HL-60/S4 treated with retinoic acid at 250 ng/mL for 4 days and 3 days (cell line): ENCODE results near the gene SC5D.

Experiments used
- in situ Hi-C: fragments of 300-500 bp; cut with MboI; formaldehyde crosslinking; loops from 2 replicates; pipeline ENCODE4 v1.7.0; 2022; ENCODE audit warnings: low sequenced_read_pairs

Gene SC5D

GRCh38 chr11:121291896-121292494, 576 bp upstream of the SC5D start:
- in situ Hi-C loops = no loop called here

DNA sequence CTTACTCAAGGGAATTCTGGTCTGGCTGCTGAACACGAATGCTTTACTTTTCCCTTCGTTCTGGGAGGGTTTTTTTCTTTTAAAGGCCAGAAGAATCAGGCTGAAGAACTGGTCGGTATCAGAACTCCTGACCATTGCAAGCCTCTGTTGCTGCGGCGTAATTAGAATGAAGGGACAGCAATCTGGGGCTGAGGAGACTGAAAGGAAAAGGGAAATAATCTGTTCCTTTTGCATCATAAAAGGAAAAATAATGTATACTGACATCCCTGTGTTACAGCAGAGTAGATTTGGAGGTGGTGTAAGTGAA, 670 bp downstream of the SC5D start:
- in situ Hi-C loops = no loop called here

GRCh38 chr11:121295246-121296029, 2.9 kb downstream of the SC5D start:
- in situ Hi-C loops = no loop called here

DNA sequence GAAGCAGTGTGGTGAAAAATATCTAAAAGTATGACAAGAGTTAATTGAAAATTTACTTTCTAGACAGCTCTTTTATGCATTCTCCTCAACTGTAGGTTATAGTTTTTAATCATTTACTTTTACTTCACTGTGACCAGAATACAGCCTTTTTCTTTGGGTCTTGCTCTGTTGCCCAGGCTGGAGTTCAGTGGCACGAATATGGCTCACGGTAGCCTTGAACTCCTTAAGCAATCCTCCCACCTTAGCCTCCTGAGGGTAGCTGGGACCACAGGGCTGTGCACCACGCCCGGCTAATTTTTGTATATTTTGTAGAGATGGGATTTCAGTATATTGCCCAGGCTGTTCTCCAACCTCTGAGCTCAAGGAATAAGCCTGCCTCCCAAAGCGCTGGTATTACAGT, 5.3 kb downstream of the SC5D start:
- in situ Hi-C loops = no loop called here

DNA sequence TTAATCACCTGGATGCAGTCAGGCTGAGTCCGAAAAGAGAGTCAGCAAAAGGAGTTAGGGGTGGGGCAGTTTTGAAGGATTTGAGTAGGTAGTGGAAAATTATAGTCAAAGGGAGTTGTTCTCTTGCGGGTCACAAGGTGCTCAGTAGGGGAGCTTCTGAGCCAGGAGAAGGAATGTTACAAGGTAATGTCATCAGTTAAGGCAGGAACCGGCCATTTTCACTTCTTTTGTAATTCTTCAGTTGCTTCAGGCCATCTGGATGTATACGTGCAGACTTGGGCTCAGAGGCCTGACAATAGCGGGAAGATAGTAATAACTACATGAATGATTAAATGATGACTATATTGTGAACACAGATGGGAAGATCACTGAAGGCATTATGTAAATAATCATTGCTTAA, 6.2 kb downstream of the SC5D start:
- in situ Hi-C loops = no loop called here

DNA sequence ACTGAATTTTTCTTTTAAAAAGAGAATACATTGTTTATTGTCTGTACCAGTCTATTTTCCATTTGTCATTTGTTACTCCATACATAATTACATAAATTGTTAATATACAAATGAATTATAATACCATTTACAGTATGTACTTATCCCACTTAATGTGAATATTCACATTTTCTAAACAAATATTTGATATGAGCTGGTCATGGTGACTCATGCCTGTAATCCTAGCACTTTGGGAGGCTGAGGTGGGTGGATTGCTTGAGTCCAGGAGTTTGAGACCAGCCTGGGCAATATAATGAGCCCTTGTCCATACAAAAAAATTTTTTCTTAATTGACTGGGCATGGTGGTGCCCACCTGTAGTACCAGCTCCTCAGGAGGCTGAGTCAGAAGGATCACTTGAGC, 6.8 kb downstream of the SC5D start:
- in situ Hi-C loops = no loop called here

GRCh38 chr11:121300313-121300971, 7.9 kb downstream of the SC5D start:
- in situ Hi-C loops = no loop called here

DNA sequence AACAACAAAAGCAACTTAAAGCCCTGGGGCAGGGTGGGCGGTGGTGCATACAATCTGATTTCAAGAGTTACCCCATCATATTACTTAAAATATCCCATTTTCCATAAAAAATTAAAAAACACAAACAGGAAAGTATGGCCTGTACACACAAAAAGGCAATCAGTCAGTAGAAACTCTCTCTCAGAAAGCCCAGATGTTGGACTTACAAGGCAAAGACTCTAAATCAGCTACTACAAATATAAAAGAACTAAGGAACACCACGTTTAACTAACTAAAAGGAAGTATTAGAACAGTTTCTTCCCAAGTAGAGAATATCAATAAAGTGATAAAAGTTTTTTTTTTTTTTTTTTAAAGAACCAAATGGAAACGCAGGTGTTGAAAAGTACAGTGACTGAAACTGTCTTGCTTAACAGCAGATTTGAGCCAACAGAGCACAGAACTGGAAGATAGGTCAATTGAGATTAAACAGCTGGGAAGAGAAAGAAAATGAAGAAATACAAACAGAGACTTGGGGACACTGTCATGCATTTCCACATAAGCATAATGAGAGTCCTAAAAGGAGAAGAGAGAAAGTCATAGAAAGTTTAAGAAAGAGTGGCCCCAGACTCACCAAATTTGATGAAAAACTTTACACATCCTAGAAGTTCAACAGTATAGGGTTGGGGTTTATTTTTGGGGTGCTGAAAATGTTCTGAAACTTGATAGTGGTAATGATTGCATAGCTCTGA, 8.6 kb downstream of the SC5D start:
- in situ Hi-C loops = no loop called here

- in situ Hi-C loops = no loop called here
Observed at GRCh38 chr11:121304759-121305158, 12.2 kb downstream of the SC5D start.

- in situ Hi-C loops = no loop called here
Observed at GRCh38 chr11:121308816-121309215, 16.2 kb downstream of the SC5D start.

- in situ Hi-C loops = no loop called here
Observed at GRCh38 chr11:121309688-121310087, 17.1 kb downstream of the SC5D start.

DNA sequence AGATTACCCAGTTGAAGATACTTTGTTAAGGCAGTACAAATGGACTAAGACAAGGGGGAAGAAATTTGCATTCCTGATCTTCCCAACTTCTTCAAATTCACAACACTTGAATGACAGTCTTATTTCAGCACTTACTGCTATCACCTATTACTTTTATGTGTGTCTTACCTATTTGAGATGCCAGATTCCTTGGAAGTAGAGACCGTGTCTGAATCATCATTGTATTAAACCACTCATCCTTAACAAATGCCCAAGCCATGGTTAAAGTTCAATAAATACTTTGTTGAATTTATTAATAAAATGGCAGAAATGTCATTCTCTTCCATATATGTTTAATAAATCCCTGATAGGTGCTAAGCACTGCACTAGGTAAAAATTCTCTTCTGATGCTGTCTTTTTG, 18.3 kb downstream of the SC5D start:
- in situ Hi-C loops = no loop called here

- in situ Hi-C loops = no loop called here
Observed at GRCh38 chr11:121311373-121311772, 18.8 kb downstream of the SC5D start.

DNA sequence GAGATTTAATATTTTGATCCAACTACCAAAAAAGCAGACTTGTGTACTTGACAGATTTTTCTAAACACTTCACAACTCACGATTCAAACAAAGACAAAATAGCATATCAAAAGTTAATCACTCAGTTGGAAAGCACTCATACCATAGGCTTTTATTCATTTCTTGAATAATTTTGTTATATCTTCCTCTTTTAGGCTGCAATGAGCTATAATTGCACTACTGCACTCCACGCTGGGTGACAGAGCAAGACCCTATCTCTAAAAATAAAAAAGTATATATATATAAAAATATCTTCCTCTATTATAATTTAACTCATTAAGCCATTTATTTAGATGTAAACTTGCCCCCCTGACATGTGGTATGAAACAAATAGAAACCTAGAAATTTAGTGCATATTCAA, 19.9 kb downstream of the SC5D start:
- in situ Hi-C loops = no loop called here

DNA sequence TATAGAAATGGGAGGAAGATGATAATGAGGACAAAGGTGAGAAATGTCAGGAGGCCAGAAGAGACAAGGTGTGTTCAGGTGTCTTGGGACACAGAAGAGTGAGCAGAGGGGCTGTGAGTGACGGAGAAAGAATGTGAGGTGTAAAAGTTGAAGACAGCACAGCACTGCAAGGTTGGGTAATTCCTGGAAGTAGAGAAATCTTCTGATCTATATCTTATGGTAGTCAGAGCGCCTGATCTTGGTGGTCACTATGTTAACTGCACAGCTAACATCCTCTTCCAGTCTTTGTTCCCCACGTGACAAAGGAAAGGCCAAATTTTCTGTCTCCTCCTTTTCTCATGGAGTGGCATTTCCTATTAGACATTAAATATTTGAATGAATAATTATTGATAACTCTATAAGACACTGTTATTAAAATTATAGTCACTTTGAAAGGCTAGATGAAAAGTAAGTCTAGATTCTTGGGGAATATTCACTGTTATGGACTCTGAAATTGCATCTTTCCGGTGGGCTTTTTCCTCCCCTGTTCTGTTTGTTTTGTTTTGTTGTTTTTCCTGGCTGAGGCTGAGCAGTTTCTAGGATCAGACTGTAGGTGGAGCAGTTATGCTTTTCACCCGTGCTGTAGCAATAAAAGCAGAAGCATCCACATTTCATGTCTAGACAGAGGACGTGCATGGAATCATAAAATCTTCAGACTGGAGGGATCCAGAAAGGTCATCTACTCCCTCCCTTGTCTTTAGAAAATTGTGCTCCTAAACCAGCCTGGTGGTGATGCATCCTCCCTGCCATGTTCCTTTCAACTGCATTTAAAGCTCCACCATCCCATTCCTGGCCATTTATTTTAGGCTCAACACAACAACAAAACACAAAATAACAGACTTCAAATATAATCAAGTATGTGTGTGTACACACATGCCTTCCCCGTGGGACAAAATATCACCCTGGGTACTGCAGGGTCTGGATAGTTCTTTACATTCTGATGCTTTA, 26.6 kb downstream of the SC5D start:
- in situ Hi-C loops = loop anchor here (5.0 kb wide), 1 partner anchor 273 kb away; no protein-coding TSS in a partner anchor

DNA sequence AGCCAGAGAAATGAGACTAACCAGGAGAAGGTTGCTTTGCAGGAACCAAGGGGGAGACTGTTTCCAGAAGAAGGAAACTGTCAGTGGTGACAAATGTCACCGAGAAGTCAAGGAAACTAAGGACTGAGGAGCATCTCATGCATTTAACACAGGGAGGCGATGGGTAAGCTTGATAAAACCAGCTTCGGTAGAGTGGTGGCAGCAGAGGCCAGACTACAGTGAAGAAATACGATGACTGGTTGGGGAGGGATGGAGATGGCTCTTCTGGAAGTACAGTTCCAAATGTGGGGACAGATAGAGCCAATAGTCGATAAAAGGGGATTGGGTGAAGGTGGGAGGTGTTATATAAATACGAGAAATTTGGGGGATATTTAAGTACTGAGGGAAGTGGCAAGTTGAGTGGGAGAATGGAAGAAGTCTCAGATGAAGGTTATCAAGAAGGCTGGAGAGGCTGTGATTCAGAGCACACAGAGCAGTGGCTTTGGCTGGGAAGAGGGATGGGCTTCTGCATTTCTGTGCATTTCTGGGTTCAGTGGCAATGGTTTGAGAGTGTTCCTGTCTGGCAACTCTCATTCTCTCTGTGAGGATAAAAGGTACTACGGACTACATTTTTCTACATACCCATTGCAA, 29.2 kb downstream of the SC5D start:
- in situ Hi-C loops = no loop called here

DNA sequence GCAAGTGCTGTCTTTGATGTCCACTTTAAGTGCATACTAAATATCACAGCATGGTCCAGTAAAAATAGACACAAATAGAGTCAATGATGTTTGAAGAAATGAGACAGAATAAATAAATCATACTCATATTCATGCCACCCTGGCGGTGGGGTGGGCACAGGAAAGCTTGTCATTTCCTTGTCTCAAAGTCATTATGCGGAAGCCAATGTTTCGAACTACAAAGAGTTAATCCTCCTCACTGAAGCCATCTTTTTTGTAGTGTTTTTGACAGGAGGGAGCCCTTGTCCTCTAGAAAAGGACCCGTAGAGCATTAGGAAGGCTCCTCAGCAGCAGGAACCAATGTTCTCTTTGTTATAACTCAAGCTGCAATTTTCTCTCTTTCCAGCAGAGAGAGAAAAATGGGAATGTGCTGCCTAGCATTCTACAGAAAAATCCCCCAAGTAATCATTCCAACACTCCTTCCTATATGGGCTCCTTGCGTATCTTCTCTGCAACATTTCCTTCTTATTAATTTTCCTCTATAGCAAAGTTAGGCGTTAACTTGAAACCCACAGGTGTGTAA, 30.6 kb downstream of the SC5D start:
- in situ Hi-C loops = no loop called here

DNA sequence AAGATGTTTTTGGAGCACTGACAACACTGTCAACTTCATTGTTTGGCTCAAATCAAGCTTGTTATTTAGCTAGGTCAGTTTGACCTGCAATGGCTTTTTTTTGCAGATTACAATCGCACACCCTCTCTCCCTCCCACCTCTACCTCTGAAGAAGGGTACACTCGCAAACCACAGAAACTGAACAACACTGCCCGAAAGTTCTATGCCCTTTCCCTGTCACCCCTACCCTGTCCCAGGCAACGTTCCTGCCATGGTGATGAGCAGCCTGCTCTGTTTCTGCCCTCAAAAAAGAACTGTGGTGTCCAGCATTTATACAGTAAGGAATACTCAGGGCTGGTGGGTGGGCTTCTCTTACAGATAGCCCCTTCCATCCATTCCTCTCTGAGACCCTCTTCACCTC, 33.7 kb downstream of the SC5D start:
- in situ Hi-C loops = no loop called here

DNA sequence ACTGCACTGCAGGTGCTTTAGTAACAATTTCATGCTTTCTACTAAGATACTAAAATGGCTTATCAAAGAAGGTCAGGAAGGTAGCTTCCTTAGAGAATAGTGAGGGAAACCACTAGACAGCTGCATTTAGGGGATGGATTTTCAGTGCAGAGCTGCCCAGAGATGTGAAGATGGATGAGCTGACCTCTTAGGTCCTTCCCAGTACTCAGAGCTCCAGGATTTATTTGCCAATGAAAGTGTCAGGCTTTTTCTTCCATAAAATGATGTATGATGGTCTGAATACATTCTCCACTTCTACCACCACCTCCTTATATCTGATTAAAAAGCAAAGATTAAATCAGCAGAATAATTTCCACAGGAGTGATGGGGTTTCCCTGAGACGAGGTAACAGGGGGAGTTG, 35.0 kb downstream of the SC5D start:
- in situ Hi-C loops = no loop called here
